HCT116 (cell line): ENCODE results near the gene IFT57. TPM values are rescaled to one million over a fixed set of nuclear protein-coding genes. Genes with fewer than 3 reads are reported as not detected.

Experiments used
- ATAC-seq: fragments of 200-7000 bp; cut with Tn5 transposase; 2 replicates; pipeline ENCODE4 v1.9.1; 2020; ENCODE audit warnings: mild to moderate bottlenecking, moderate library complexity
- BruUV-seq: library from RNA; stranded (reverse); fragments of 400-500 nt; replicated peaks from 2 replicates; lab custom pipeline; 2021; lab: Mats Ljungman, UMichigan
- CTCF ChIA-PET: fragments of 300-600 bp; sonication (Branson Sonifier 250); formaldehyde crosslinking; loops from one replicate; lab custom pipeline; 2021; ENCODE audit warnings: antibody characterized with exemption; lab: Charles Lee
- POLR2A ChIA-PET: fragments of 300-600, 350-600 bp; sonication (Branson Sonifier 250); formaldehyde crosslinking; loops from one replicate; lab custom pipeline; 2021; ENCODE audit warnings: antibody characterized with exemption; lab: Charles Lee
- RAD21 ChIA-PET, 2 experiments: fragments of 300-600 bp; sonication (Branson Sonifier 250); formaldehyde crosslinking; loops; one replicate each; lab custom pipeline; 2023; ENCODE audit warnings: low total read pairs in 2 of 2; ENCODE audit not compliant: uncharacterized antibody in 2 of 2, unreplicated experiment in 2 of 2, low non-redundant PET in 1 of 2; lab: Charles Lee
- DNase-seq: peaks from one replicate; pipeline ENCODE4 v3.0.0-alpha.2; 2010; ENCODE audit warnings: low read depth, low spot score
- H2AFZ ChIP-seq: fragments of 200-600 bp; shearing (Covaris generic), sonication (generic); 2 replicates; pipeline ENCODE4 v1.6.1; 2017; ENCODE audit warnings: low read depth, mixed run types, mixed read lengths, antibody characterized with exemption, low read length; ENCODE audit not compliant: poor library complexity, severe bottlenecking
- H3K27ac ChIP-seq: 2 replicates; pipeline ENCODE4 v1.5.1; 2012; ENCODE audit warnings: low read depth, low read length
- H3K27me3 ChIP-seq: fragments of 200-600 bp; sonication (generic); 2 replicates; pipeline ENCODE4 v1.6.1; 2016; ENCODE audit warnings: mixed run types, low read length, mixed read lengths; ENCODE audit not compliant: insufficient read depth
- H3K36me3 ChIP-seq, 2 experiments: fragments of 200-500 bp in 1 of 2; fragments of 200-600 bp in 1 of 2; sonication (Bioruptor generic) in 1 of 2; sonication (generic) in 1 of 2; 2 replicates each; pipeline versions ENCODE4 v1.5.1 to v1.6.1; 2014 to 2016; ENCODE audit warnings: low read length in 2 of 2, inconsistent platforms in 1 of 2, mixed read lengths in 1 of 2, mixed run types in 1 of 2; ENCODE audit not compliant: insufficient read depth in 2 of 2, control insufficient read depth in 1 of 2
- H3K4me1 ChIP-seq, 2 experiments: fragments of 200-600 bp in 1 of 2; sonication (generic) in 1 of 2; 2 replicates each; pipeline versions ENCODE4 v1.5.1 to v1.6.1; 2012 to 2017; ENCODE audit warnings: low read length in 2 of 2, inconsistent platforms in 1 of 2, mild to moderate bottlenecking in 1 of 2, mixed read lengths in 1 of 2, mixed run types in 1 of 2, moderate library complexity in 1 of 2; ENCODE audit not compliant: insufficient read depth in 2 of 2, control insufficient read depth in 1 of 2
- H3K4me2 ChIP-seq: fragments of 200-600 bp; sonication (generic); 2 replicates; pipeline ENCODE4 v1.6.1; 2017; ENCODE audit warnings: mixed run types, low read length, mixed read lengths
- H3K4me3 ChIP-seq, 2 experiments: fragments of 200-600 bp in 1 of 2; sonication (generic) in 1 of 2; replicated peaks in 1 of 2; 2 replicates each; pipeline ENCODE4 v1.5.1; 2011 to 2016; ENCODE audit warnings: low read length in 2 of 2, control low read depth in 1 of 2, low read depth in 1 of 2, mild to moderate bottlenecking in 1 of 2, mixed read lengths in 1 of 2, mixed run types in 1 of 2
- H3K79me2 ChIP-seq: fragments of 200-600 bp; sonication (generic); 2 replicates; pipeline ENCODE4 v1.6.1; 2017; ENCODE audit warnings: mild to moderate bottlenecking, mixed run types, low read length, moderate library complexity, mixed read lengths; ENCODE audit not compliant: insufficient read depth
- H3K9ac ChIP-seq: fragments of 200-600 bp; sonication (generic); 2 replicates; pipeline ENCODE4 v1.6.1; 2016; ENCODE audit warnings: low read length, mixed read lengths
- H3K9me2 ChIP-seq: fragments of 200-600 bp; sonication (generic), shearing (Covaris generic); 2 replicates; pipeline ENCODE4 v1.6.1; 2017; ENCODE audit warnings: mixed run types, mild to moderate bottlenecking, moderate library complexity; ENCODE audit not compliant: insufficient read depth
- H3K9me3 ChIP-seq, 2 experiments: fragments of 200-500 bp in 1 of 2; fragments of 200-600 bp in 1 of 2; sonication (Bioruptor generic) in 1 of 2; sonication (generic) in 1 of 2; 2 replicates each; pipeline ENCODE4 v1.6.1; 2014 to 2017; ENCODE audit warnings: low read length in 2 of 2, mixed read lengths in 2 of 2, inconsistent platforms in 1 of 2, low read depth in 1 of 2, mild to moderate bottlenecking in 1 of 2, mixed run types in 1 of 2, moderate library complexity in 1 of 2; ENCODE audit not compliant: control insufficient read depth in 1 of 2, insufficient read depth in 1 of 2
- H4K20me1 ChIP-seq: fragments of 200-600 bp; sonication (generic), shearing (Covaris generic); 2 replicates; pipeline ENCODE4 v1.6.1; 2017; ENCODE audit warnings: mixed run types, mild to moderate bottlenecking, moderate library complexity; ENCODE audit not compliant: insufficient read depth
- CEBPB ChIP-seq: IDR thresholded peaks from 2 replicates; pipeline ENCODE4 v1.6.1; 2012; ENCODE audit warnings: low read depth
- EGR1 ChIP-seq: IDR thresholded peaks from 2 replicates; pipeline ENCODE4 v1.6.1; 2012; ENCODE audit warnings: low read depth
- ELF1 ChIP-seq: IDR thresholded peaks from 2 replicates; pipeline ENCODE4 v1.6.1; 2012; ENCODE audit warnings: low read depth, borderline replicate concordance
- EZH2 ChIP-seq: fragments of 200-600 bp; sonication (generic); IDR thresholded peaks from 2 replicates; pipeline ENCODE4 v1.6.1; 2017; ENCODE audit warnings: antibody characterized with exemption, mixed run types
- EZH2phosphoT487 ChIP-seq: fragments of 200-600 bp; IDR thresholded peaks from 2 replicates; pipeline ENCODE4 v1.6.1; 2018; ENCODE audit warnings: antibody characterized with exemption, borderline replicate concordance
- POLR2A ChIP-seq: IDR thresholded peaks from 2 replicates; pipeline ENCODE4 v1.7.0; 2011; ENCODE audit warnings: borderline replicate concordance; ENCODE audit not compliant: insufficient read depth, insufficient read length; ENCODE audit errors: extremely low read depth
- RAD21 ChIP-seq: IDR thresholded peaks from 2 replicates; pipeline ENCODE4 v1.6.1; 2012; ENCODE audit warnings: low read depth, mild to moderate bottlenecking
- SP1 ChIP-seq: IDR thresholded peaks from 2 replicates; pipeline ENCODE4 v1.6.1; 2012; ENCODE audit warnings: low read depth
- YY1 ChIP-seq: IDR thresholded peaks from 2 replicates; pipeline ENCODE4 v1.6.1; 2011; ENCODE audit warnings: low read length, low read depth, moderate library complexity, mild to moderate bottlenecking; ENCODE audit not compliant: insufficient replicate concordance; ENCODE audit errors: extremely low read depth
- ZNF274 ChIP-seq: fragments of 200-500 bp; sonication (Bioruptor generic); IDR thresholded peaks from 2 replicates; pipeline ENCODE4 v1.6.1; 2014; ENCODE audit warnings: mild to moderate bottlenecking, low read depth, low read length, inconsistent platforms
- intact Hi-C: fragments of 100-400 bp; cut with micrococcal nuclease; formaldehyde crosslinking; loops from 2 replicates; pipeline ENCODE4 v1.10.0; 2022
- total RNA-seq: library from RNA; stranded (reverse); gene quantifications from one replicate; pipeline ENCODE4 v1.2.1, GENCODE V29; 2021; ENCODE audit not compliant: unreplicated experiment
- TF ChIP-seq, protein P1 (sequence below): IDR thresholded peaks from 2 replicates; pipeline ENCODE4 v1.6.1; 2012; ENCODE audit warnings: low read depth
- TF ChIP-seq, protein P2 (sequence below): IDR thresholded peaks from 2 replicates; pipeline ENCODE4 v1.6.1; 2012
- TF ChIP-seq, protein P3 (sequence below): IDR thresholded peaks from 2 replicates; pipeline ENCODE4 v1.6.1; 2012
- TF ChIP-seq, protein P4 (sequence below): IDR thresholded peaks from 2 replicates; pipeline ENCODE4 v1.6.1; 2011; ENCODE audit warnings: mild to moderate bottlenecking, low read length, moderate library complexity; ENCODE audit not compliant: insufficient replicate concordance; ENCODE audit errors: extremely low read depth

IFT57 gene
- total RNA-seq, 1 experiment from 2014 or later: 38.4 TPM

DNA sequence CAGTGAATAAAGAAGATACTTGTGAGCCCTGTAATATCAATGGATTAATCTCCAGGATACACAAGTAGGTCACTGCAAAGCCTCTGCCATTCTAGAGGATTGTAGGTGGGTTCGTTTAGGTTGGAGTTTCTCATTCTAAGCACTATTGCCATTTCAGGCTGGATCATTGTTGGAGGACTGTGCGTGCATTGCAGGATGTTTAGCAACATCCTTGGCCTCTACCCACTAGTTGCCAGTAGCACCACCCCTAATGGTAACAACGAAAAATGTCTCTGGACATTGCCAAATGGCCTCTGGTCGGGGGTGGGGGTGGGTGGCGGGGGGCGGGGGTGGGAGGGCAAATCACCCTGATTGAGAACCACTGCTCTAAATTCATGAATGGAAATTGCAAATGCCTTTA lies 4.9 kb upstream of the IFT57 start (continued):
- TF ChIP-seq, protein P1, sequence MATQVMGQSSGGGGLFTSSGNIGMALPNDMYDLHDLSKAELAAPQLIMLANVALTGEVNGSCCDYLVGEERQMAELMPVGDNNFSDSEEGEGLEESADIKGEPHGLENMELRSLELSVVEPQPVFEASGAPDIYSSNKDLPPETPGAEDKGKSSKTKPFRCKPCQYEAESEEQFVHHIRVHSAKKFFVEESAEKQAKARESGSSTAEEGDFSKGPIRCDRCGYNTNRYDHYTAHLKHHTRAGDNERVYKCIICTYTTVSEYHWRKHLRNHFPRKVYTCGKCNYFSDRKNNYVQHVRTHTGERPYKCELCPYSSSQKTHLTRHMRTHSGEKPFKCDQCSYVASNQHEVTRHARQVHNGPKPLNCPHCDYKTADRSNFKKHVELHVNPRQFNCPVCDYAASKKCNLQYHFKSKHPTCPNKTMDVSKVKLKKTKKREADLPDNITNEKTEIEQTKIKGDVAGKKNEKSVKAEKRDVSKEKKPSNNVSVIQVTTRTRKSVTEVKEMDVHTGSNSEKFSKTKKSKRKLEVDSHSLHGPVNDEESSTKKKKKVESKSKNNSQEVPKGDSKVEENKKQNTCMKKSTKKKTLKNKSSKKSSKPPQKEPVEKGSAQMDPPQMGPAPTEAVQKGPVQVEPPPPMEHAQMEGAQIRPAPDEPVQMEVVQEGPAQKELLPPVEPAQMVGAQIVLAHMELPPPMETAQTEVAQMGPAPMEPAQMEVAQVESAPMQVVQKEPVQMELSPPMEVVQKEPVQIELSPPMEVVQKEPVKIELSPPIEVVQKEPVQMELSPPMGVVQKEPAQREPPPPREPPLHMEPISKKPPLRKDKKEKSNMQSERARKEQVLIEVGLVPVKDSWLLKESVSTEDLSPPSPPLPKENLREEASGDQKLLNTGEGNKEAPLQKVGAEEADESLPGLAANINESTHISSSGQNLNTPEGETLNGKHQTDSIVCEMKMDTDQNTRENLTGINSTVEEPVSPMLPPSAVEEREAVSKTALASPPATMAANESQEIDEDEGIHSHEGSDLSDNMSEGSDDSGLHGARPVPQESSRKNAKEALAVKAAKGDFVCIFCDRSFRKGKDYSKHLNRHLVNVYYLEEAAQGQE: no peak

DNA sequence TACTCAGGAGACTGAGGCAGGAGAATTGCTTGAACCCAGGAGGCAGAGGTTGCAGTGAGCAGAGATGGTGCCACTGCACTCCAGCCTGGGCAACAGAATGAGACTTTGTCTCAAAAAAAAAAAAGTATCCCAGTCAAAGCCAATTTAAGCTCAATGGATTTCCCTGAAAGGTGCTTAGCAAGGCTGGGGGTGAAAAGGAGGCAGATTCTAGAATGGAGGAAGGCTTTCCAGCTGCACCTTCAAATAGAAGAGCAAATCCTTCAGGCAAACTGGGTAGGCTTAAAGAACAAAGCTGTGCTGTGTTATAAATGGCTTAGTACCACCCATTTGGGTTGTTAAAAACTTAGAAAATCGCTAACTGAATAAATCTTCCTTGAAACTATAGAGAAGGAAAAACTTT lies 3.0 kb upstream of the IFT57 start:
- DNase-seq (no peak), ATAC-seq (no peak)
- H3K9me3 ChIP-seq: no peaks in the 10 kb centered on the region
- no peak overlapping the region for H3K4me2 ChIP-seq
- H3K79me2 ChIP-seq: no peaks in the 10 kb centered on the region; the same call in 1 of the 2 replicates
- peaks cover 0 to 21% of the 10 kb centered on the region in 2 experiments; a peak in 1 of 4 replicates for H3K4me1 ChIP-seq
- BruUV-seq: no TSS peak
- H3K9ac ChIP-seq: no peak overlapping the region
- no peaks in the 10 kb centered on the region for H3K27me3 ChIP-seq
- H3K4me3 ChIP-seq: no peak overlapping the region
- TF ChIP-seq, protein P2, sequence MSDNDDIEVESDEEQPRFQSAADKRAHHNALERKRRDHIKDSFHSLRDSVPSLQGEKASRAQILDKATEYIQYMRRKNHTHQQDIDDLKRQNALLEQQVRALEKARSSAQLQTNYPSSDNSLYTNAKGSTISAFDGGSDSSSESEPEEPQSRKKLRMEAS: no peak
- TF ChIP-seq, protein P3, sequence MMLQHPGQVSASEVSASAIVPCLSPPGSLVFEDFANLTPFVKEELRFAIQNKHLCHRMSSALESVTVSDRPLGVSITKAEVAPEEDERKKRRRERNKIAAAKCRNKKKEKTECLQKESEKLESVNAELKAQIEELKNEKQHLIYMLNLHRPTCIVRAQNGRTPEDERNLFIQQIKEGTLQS: no peak
- TF ChIP-seq, protein P4, sequence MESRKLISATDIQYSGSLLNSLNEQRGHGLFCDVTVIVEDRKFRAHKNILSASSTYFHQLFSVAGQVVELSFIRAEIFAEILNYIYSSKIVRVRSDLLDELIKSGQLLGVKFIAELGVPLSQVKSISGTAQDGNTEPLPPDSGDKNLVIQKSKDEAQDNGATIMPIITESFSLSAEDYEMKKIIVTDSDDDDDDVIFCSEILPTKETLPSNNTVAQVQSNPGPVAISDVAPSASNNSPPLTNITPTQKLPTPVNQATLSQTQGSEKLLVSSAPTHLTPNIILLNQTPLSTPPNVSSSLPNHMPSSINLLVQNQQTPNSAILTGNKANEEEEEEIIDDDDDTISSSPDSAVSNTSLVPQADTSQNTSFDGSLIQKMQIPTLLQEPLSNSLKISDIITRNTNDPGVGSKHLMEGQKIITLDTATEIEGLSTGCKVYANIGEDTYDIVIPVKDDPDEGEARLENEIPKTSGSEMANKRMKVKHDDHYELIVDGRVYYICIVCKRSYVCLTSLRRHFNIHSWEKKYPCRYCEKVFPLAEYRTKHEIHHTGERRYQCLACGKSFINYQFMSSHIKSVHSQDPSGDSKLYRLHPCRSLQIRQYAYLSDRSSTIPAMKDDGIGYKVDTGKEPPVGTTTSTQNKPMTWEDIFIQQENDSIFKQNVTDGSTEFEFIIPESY: no peak
- TF ChIP-seq EZH2 (no peak), RAD21 (no peak), CEBPB (no peak), EZH2phosphoT487 (no peak), ZNF274 (no peak), SP1 (no peak), ELF1 (no peak), YY1 (no peak), EGR1 (no peak), POLR2A (no peak)
- TF ChIP-seq, protein P1: no peak
- H3K36me3 ChIP-seq: no peaks in the 10 kb centered on the region
- intact Hi-C loops: no loop called here
- ChIA-PET RAD21 (no interaction called here), POLR2A (no interaction called here), CTCF (no interaction called here)
- no peaks in the 10 kb centered on the region for H3K9me2 ChIP-seq
- H3K27ac ChIP-seq: no peak overlapping the region
- H4K20me1 ChIP-seq: no peaks in the 10 kb centered on the region
- no peak overlapping the region for H2AFZ ChIP-seq
